HK-2 (cell line): ENCODE measurements around the gene METTL8.
"Not testable (repeated sequence)": the region's sequence is repeated elsewhere in the genome, so short reads cannot be mapped to it uniquely, and the experiment has no call there.

Experiments
- DNase-seq: peaks from one replicate; pipeline ENCODE4 v3.0.0-alpha.2; 2018; ENCODE audit not compliant: unreplicated experiment

METTL8 gene

GRCh38 chr2:171430516-171431410, 3.0 kb downstream of the METTL8 start:
- DNase-seq, result no peak

- not testable (repeated sequence) for DNase-seq
Measured at GRCh38 chr2:171422710-171423495, 10.9 kb downstream of the METTL8 start.

DNA sequence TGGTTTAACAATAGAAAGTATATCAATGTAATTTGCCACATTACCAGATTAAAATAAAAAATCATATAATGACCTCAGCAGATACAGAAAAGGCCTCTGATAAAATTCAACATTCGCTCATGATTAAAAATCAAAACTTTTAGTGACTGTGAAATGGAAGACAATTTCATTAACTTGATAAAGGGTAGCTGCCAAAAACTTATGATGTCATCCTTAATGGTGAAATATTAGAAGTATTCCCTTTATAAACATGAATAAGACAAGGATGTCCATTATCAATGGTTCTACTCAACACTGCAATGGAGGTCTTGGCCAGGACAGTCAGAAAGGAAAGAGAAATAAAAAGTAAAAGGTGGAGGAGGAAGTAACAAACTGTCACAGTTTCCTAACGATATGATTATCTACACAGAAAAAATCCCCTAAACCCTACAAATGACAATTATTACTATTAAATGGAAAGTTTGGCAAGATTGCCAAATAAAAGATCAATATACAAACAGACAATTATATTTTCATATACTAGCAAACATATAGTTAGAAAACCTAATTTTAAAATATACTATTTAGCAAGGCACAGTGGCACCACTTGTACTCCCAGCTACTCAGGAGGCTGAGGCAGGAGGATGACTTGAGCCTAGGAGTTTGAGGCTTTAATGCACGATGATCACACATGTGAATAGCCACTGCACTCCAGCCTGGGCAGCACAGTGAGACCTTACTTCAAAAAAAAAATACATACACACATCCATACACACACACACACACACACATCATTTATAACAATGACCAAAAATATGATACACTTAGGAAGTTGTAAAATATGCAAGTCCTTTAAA, 12.8 kb downstream of the METTL8 start:
- no peak for DNase-seq

DNA sequence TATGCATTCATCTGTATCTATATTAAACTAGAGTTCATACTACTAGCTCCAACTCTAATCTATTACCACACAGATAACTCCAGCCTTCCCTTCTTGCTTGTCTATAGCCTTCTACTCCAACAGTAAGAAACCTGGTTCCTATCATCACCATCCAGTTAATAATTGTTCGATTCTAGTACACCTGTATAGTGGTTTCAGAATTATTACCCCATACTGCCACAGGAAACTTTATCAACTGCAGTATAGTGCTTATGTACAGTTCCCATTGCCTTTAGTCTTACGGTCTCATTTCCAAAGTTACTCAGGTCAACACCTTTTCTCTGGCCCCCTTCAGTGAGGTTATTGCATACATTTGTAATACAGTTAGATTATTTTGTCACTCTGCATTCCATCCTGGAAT, 14.5 kb downstream of the METTL8 start:
- no peak for DNase-seq

- DNase-seq, result peak; percentile 86
Measured at GRCh38 chr2:171416009-171416926, 17.5 kb downstream of the METTL8 start.

- DNase-seq, result not testable (repeated sequence)
Measured at GRCh38 chr2:171414645-171415044, 19.1 kb downstream of the METTL8 start.

GRCh38 chr2:171412571-171413175, 21.1 kb downstream of the METTL8 start:
- no peak for DNase-seq

- no peak for DNase-seq
Measured at GRCh38 chr2:171411791-171412483, 21.9 kb downstream of the METTL8 start.

DNA sequence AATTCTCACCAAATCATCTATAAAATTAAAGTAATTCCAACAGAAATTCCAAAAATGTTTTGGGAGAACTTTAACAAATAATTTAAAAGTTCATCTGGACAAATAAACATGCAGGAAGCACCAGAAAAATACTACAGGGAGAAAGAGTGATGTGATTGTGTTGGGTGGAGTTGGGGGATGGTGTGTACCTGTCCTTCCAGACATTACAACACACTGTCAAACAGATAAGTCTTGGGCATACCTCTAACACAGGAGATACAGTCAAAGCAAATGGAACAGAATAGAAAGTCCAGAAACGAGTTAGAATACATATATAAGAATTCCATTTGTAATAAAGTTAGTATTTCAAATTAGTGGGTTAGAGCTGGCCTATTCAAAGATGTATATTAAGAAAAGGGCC, 22.6 kb downstream of the METTL8 start:
- DNase-seq, result no peak

- no peak for DNase-seq
Measured at GRCh38 chr2:171410624-171411023, 23.2 kb downstream of the METTL8 start.

DNA sequence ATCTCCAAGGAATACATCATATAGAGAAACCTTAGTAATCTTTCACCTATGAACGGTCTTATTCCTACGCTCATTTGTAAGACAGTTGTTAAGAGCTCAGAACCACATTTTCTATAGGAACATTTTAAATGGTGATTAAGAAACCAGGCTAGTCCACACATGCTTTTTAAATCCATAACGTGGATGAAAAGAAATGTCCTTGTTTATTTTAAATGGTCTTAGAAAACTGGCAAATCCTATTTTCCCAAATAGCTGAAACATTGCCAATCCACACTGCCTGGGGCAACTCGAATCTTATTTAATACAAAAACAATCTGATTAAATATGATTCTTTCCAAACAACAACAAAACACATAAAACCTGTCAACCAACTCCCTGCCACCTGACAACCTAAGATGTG, 23.7 kb downstream of the METTL8 start:
- DNase-seq, result no peak

- DNase-seq, result no peak
Measured at GRCh38 chr2:171409436-171409971, 24.3 kb downstream of the METTL8 start.

DNA sequence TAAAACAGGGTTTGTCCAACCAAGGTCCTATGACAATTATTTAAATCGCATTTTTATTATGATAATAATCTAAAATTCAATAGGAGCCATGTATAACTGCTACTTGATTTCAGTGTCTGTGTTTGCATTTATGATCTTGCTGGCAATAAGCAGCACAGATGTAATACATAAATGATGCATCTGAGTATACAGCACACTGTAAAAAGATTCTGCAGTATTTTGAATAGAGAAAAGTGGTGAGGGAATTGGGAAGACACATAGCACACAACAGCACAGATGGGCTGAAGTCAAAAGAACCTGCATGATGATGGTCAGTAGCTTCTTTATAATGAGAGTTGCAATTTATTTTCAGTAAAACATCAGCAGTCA, 26.1 kb downstream of the METTL8 start:
- no peak for DNase-seq

DNA sequence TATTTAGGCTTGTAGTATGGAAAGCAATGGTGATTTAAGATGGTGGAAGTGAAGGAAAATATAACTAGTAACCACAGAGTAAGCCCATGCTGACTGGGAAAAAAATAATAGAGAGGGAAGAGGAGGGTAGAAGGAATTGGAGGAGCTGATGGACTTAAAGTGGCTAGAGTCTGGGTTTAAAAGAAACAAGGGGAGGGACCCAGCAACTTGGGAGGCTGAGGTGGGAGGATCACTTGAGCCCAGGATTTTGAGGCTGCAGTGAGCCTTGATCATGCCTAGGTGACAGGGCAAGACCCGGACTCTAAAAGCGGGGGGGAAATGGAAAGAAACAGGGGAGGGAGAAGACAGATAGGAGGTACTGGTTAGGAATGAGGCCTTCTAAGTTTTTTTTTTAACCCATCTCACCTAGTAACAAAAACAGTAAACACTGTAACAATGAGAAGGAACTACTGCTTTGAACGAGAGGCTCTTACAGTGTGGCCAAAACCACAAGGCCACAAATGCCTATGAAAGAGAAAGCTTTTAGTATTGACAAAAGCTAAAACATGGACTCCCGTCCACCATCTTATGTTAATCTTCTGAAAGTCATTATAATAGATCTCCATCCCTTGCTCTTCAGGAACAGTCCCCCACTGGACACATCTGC, 26.6 kb downstream of the METTL8 start:
- DNase-seq, result no peak

DNA sequence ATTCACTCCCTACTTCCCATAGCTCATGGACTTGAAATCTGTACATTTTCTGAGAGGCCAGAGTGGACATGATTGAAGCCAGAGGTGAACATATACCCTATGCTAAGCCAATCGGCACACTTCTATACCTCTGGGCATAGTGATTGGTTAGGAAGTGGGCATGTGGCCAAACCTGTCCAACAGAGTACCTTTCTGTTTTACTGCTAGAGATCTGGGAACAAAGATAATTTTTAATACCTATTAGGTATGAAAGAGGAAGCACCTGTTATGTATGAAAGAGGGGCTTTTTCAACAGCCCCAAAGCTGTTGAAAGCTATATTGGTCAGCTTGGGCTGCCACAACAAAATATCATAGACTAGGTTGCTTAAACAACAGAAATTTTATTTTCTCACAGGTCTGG, 27.7 kb downstream of the METTL8 start:
- no peak for DNase-seq

GRCh38 chr2:171405546-171405945, 28.2 kb downstream of the METTL8 start:
- DNase-seq, result no peak

DNA sequence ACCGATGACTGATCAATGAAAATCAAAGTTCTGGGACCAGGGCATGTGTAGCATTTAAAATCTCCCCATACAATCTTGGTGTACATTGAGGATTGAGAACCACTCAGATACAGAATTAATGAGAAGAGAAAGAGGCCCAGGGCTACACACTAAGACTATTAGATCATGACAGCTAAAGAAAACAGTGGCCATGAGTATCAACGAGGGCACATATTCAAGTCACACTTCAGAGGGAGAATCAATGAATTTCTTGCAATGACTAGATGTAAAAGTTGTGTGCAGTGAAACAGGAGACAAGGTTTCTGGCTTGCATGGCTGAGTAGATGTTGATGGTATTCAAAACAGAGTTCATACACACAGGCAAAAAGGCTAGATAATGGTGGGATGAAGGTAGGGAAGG, 29.1 kb downstream of the METTL8 start:
- no peak for DNase-seq

DNA sequence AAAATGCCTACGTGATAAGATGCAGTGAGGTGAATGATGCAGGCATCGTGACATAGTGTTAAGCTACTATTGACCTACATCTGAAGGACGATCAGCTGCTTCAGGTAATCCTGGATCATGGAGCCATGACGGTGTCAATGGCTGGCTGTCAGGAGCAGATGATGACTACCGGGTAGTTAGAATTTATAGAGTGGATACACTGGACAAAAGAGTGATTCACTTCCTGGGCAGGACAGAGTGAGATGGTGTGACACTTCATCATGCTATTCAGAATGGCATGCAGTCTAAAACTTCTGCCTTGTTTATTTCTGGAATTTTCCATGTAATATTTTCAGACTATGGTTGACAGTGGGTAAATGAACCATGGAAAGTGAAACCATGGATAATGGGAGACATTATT, 29.5 kb downstream of the METTL8 start:
- peak; percentile 42 for DNase-seq

DNA sequence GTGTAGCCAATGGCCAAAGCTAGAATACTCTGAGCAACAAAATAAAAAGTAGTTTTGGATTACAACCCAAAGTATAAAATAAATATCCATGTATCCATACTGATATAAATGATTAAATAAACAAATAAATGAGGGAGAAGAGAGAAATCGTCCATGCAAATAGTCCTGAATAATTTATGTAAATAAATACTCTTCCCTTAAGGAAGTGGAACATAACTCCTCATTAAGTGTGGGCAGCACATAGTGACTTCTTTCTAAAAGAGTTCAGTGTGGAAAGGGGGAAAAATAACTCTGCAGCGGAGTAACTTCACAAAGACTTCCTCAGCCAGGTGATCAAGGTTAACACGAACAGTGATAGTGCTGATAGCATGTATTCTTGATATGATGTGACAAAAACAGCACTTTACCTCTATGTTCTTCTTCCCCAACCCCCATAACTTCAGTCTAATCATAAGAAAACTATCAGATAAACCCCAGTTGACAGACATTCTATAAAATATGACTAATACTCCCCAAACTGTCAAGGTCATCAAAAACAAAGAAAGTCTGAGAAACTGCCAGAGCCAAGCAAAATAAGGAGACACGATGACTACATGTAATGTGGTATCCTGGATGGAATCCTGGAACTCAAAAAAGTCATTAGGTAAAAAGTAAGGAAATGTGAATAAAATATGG, 30.7 kb downstream of the METTL8 start:
- no peak for DNase-seq
